PC-9 (cell line): ENCODE data around the gene GATD1.

ENCODE experiments used
- EZH2 ChIP-seq: fragments of 200-600 bp; sonication (generic); IDR thresholded peaks from 2 replicates; pipeline ENCODE4 v1.8.0; 2017; ENCODE audit warnings: antibody characterized with exemption, low read depth
- TF ChIP-seq, protein P1 (sequence below): fragments of 200-600 bp; sonication (generic); conservative IDR thresholded peaks from 2 replicates; pipeline ENCODE4 v1.6.1; 2017; ENCODE audit warnings: mixed run types, antibody characterized with exemption, mild to moderate bottlenecking, moderate library complexity

- no peak for TF ChIP-seq EZH2
- TF ChIP-seq, protein P1, sequence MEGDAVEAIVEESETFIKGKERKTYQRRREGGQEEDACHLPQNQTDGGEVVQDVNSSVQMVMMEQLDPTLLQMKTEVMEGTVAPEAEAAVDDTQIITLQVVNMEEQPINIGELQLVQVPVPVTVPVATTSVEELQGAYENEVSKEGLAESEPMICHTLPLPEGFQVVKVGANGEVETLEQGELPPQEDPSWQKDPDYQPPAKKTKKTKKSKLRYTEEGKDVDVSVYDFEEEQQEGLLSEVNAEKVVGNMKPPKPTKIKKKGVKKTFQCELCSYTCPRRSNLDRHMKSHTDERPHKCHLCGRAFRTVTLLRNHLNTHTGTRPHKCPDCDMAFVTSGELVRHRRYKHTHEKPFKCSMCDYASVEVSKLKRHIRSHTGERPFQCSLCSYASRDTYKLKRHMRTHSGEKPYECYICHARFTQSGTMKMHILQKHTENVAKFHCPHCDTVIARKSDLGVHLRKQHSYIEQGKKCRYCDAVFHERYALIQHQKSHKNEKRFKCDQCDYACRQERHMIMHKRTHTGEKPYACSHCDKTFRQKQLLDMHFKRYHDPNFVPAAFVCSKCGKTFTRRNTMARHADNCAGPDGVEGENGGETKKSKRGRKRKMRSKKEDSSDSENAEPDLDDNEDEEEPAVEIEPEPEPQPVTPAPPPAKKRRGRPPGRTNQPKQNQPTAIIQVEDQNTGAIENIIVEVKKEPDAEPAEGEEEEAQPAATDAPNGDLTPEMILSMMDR, result no peak
These were observed 6.4 kb downstream of the GATD1 start for GRCh38 chr11:770642-771616.
